TTC549 (cell line): ENCODE data around the gene C9orf78.
"Not testable (repeated sequence)": the region's sequence is repeated elsewhere in the genome, so short reads cannot be mapped to it uniquely, and the experiment has no call there.

Experiments used
- FAIRE-seq: peaks from 2 replicates; lab custom pipeline; 2012; peaks lifted over from hg19 to GRCh38; lab: Jason Lieb, UNC

Gene C9orf78

DNA sequence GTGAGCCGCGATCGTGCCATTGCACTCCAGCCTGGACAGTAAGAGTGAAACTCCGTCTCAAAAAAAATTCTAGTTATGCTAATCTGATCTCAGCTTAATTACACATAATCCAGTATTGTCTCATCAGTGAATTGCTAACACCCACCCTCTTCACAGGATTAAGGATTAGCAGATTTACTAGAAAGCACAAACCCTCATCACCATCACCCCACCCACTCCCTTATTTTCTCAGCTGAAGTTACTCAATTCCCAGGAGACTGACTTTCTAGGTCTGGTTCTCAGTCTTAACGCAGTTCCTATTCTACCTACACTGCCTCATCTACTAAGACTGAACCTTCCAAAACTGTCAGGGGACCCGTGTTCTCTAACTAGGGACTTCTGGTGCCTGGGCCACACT, 23.1 kb downstream of the C9orf78 start:
- no peak for FAIRE-seq

DNA sequence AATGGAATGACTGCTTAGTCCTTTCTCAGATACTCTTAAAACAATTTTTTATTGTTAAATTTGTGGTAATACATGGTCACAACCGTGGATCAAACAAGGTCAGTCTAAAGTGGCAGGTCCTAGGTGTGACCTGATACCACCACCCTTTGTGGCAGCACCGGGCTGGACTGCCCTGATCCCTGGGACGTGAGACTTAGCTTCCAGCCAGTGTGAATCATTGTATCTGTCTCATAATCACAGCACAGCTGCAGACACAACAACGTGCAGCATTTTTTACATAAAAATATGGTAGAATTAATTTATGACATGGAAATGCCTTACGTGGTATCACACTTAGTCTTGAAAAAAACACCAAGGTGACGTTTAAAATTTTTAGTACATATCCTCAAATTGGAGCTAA, 24.3 kb downstream of the C9orf78 start:
- no peak for FAIRE-seq

DNA sequence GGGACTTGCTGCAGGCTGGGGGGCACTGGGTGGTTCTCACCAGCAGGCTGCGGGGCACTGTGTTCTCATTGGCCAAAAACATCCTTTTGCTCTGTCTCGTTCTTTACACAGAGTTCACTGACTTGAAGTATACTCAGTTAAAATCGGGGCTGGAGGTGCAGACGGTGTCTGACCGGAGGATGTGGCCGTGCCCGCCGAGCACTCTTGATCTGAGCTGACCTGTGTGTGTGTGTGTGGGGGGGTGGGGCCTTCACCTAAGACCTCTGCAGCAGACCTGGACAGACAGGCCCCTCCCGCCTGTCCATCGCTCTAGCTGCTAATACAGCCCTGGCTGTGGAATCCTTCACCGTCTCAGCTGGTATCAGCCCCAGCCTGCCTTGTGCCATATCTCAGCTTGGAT, 25.0 kb downstream of the C9orf78 start:
- FAIRE-seq: no peak

DNA sequence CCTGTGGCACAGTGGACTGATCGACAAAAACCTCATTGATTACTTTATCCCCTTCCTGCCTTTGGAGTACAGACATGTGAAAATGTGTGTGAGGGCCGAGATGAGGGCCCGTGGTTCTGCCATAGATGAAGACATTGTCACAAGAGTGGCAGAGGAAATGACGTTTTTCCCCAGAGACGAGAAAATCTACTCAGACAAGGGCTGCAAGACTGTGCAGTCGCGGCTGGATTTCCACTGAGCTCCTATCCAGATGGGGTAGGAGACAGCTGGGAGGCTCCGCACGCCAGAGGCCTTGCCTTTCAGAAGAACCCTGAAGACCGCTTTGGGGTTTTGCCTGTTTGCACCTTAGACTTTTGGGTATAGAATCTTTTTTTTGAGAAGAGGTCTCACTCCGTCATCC, 25.7 kb downstream of the C9orf78 start:
- FAIRE-seq: no peak

DNA sequence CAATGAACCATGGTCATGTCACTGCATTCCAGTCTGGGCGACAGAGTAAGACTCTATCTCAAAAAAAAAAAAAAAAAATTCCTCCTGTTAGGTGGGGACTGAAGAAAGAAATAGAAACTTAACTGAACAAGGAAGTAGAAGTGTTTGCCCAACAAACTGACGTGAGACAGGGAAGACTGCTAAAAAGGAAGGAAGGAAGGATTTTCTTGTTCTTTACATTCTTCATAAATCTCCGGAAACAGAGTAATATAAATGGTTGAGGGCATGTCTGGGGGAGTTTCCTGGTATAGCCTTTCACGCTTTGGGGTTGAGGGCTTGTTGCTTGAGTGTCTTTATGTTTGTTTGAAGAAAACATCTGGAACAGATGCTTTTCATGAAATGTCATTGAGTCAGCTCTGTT, 29.0 kb downstream of the C9orf78 start:
- no peak for FAIRE-seq

DNA sequence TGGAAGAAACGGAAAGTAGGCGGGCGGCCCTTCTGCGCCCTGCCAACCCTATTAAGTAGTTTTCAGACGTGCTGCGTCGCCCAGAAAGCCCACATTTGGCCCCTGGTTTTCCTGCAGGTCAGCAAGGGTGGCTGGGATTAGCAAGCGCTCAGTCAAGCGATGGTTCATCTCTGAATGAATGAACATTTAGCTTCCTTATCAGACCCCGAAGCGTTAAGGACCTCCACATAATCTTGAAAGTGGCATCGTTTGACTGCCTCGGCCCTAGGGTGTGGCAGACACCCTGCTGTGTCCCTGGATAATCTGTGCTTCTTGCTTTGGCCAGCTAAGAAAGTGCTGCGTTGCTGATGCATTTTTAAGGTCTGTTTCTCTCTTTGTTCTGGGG, 31.4 kb downstream of the C9orf78 start:
- no peak for FAIRE-seq

DNA sequence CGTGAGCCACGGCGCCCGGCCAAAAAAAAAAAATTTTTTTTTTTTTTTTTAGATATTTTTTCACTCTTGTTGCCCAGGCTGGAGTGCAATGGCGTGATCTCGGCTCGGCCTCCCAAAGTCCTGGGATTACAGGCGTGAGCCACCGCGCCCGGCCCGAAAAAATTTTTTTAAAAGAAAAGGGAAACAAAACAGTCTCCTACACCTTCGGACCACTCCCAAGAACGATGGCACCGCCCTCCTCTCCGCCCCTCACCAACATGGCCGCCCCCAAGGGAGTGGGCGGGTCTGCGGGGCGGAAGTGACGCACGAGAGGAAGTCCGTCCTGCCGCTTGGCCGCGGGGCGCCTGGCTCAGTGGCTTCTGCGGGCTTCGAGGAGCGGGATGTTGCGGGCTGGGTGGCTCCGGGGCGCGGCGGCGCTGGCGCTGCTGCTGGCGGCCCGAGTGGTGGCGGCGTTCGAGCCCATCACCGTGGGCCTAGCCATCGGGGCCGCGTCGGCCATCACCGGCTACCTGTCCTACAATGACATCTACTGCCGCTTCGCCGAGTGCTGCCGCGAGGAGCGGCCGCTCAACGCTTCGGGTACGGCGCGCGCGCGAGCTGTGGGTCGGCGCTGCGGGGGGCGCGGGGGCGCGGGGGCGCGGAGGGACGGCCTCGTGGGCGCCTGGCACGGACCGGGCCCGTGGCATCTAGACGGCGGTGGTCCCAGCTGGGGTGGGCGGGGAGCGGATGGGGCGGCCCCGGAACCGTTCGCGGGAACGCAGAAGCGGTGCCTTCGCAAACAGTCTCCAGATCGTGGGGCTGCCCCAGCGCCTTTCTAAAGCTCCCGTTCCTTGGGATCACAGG, 32.0 kb downstream of the C9orf78 start, which contains the start of gene TOR1B:
Gene TOR1B, plus strand, starts transcription at position 352 of the 843 bp plus-strand sequence. Its CDS starts 29 bp downstream, at position 381.
- FAIRE-seq: no peak

DNA sequence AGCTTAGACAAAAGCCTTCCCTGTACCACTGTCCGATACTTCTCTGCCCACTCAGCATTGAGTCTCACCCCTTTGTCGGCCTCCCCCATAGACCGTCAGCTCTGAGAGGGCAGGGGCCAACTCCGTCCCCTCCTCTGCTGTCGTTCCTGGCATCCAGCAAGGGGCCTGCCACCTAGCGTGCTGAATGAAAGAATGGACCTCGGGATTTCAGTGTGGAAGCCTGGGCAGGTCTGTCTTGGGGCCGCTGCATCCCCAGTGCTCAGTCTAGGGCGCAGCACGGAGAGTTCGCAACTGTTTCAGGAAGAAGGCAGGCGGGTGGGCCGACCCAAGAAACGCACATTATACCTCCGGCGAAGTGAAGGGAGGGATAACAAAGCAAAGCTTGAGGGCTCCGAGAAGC, 33.6 kb downstream of the C9orf78 start:
- no peak for FAIRE-seq

DNA sequence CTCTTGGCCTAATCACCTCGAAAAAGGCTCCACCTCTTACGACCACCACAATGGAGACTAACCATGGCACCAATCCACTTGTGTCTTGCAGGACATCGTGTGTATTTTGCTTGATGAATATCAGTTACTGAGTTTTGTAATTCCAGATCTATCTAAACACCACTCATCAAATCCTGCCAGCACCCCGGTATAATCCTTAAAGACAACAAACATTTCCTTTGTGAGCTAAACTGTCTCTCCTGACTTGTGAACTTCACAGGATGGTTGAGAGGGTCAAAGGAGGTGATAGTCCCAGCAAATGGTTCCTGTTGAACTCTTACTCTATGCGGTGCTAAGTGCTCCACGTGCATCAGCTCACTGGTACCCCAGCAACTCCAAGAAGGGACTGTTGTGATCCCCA, 36.1 kb downstream of the C9orf78 start:
- no peak for FAIRE-seq

DNA sequence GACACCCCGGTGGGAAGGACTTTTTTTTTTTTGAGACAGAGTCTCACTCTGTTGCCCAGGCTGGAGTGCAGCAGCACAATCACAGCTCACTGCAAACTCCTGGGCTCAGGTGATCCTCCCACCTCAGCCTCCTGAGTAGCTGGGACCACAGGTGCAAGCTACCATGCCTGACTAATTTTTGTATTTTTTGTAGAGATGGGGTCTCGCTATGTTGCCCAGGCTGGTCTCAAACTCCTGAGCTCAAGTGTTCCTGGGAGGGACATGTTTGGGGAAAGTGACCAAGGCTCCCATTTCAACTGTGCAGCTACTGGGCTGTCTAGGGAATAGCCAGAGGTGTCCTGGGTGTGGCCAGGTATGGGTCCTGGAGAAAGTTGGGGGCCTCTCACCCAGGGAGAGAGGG, 39.0 kb downstream of the C9orf78 start:
- FAIRE-seq: not testable (repeated sequence)

DNA sequence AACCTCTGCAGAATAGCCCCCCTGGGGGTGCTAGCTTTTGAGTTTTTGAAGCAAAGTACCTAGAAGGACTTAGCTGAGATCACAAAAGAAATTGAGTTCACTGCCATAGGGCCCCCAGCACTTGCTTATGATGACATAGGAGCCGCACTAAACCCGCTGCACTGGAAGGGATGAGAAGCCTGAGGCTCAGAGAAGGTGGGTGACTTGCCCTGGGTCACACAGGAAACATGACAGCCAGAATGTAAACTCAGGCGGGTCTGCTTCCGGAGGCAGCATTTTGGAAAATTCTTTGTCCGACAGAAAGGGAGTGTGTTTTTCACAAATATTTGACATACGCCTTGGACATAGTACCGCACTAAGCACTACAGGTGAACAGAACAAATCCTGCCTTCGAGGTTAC, 40.5 kb downstream of the C9orf78 start:
- no peak for FAIRE-seq

DNA sequence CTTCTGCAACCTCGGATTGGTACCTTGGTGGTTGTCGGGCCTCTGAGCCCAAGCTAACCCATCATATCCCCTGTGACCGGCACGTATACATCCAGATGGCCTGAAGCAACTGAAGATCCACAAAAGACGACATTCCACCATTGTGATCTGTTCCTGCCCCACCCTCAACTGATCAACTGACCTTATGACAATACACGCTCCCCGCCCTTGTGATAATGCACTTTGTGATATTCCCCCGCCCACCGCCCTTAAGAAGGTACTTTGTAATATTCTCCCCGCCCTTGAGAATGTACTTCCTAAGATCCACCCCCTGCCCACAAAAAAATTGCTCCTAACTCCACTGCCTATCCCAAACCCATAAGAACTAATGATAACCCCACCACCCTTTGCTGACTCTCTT, 48.6 kb downstream of the C9orf78 start:
- no peak for FAIRE-seq

DNA sequence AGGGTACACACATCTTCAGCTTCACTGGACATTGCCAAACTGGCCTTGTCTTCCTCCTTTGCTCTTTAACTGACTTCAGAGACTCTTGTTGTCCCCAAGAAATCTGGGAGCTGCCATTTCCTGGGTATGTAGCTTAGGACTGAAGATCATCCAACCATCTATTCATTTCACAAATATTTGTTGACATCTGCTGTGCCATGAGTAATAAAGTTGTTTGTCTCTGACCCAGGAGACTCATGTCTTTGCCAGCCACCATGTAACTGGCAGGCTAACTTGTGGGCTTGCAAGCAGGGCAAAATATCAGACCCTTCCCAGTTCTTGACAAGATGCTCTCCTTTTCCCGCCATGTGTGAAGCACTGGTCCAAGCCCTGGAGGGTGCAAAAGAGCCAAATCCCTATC, 49.2 kb downstream of the C9orf78 start:
- no peak for FAIRE-seq

DNA sequence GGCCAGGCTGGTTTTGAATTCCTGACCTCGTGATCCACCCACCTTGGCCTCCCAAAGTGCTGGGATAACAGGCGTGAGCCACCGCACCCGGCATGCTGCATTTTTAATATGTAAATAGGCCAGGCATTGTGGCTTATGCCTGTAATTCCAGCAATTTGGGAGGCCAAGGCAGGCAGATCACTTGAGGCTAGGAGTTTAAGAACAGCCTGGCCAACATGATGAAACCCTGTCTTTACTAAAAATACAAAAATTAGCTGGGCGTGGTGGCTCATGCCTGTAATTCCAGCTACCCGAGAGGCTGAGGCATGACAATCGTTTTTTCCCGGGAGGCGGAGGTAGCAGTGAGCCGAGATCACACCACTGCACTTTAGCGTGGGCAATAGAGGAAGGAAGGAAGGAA, 50.1 kb downstream of the C9orf78 start:
- not testable (repeated sequence) for FAIRE-seq

DNA sequence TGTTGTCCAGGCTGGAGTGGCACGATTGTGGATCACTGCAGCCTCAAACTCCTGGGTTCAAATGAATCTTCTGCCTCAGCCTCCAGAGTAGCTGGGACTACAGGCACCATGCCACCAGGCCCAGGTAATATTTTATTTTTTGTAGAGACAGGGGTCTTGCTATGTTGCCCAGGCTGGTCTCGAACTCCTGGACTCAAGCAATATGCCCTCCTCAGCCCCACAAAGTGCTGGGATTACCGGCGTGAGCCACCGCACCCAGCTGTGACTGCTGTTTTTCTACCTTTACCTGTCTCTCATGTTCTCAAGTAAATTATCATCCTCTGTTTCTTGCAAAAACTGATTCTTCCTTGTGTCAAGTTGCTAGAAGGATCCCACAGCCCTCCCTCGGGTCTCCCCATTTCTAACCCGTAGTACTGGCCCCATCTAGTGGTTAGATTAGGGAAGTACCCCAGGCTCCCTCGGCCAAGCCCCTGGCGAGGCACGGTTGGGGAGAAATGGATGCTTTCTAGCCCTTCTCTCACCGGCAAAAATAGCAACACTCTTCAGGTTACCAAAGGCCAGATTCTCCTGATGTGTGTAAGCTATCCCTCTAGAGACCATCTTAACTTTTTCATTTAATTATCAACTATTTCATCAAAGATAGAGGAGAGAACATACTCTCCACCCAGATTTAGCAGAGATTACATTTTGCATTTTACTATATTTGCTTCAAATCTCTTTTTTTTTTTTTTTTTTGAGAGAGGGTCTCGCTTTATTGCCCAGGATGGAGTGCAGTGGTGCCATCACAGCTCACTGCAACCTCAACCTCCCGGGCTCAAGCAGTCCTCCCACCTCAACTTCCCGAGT, 51.3 kb downstream of the C9orf78 start:
- FAIRE-seq: no peak

DNA sequence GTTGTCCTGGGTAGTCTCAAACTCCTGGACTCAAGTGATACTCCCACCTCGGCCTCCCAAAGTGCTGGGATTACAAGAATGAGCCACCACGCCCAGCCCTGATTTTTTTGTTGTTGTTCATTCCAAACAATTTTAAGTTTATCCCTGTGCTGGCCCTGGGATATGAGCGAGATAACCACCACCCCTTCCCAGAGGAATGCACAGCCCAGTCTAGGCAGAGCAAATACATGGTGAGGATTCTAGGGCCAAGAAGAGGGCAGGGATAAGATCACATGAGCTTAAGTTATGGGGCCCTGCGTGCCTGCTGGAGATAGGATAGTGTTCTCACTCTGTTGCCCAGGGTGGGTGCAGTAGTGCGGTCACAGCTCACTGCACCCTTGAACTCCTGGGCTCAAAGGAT, 53.1 kb downstream of the C9orf78 start:
- FAIRE-seq: no peak

DNA sequence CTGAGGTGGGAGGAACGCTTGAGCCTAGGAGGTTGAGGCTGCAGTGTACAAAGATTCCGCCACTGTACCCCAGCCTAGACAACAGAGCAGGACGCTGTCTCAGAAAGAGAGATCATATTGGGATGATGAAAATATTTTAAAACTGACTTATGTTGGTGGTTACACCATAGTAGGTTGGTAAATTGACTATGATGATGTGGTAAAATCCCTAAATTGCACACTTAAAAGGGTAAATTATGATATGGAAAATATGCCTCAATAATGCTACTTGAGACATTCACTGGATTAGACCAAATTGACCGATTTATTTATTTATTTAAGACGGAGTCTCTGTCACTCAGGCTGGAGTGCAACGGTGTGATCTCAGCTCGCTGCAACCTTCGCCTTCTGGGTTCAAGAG, 53.9 kb downstream of the C9orf78 start:
- no peak for FAIRE-seq

DNA sequence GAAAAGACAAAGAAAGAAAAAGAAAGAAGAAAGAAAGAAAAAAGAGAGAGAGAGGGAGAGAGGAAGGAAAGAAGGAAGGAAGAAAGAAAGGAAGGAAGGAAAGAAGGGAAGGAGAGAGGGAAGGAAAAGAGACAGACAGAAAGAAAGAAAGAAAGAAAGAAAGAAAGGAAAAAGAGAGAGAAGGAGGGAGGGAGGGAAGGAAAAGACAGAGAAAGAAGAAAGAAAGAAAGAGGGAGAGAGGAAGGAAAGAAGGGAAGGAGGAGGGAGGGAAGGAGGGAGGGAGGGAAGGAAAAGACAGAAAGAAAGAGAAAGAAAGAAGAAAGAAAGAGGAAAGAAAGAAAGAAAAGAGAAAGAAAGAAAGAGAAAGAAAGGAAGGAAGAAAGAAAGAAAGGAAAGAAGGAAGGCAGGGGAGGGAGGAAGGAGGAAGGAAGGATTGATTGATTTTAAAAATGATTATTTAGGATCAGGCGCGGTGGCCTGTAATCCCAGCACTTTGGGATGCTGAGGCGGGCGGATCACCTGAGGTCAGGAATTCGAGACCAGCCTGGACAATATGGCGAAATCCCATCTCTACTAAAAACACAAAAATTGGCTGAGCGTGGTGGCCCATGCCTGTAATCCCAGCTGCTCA, 55.4 kb downstream of the C9orf78 start:
- FAIRE-seq: no peak

DNA sequence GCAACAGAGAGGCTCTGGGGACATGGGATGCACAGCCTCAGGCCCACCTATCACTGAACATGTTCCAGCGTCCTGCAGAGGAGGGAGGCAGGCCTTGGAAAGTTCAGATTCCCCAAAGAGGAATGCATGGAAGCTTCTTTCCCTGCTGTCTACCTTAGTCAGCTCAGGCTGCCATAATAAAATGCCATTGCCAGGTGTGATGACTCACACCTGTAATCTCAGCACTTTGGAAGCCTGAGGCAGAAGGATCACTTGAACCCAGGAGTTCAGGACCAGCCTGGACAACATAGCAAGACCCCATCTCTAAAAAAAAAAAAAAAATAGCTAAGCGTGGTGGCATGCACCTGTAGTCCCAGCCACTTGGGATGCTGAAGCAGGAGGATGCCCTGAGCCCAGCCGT, 56.6 kb downstream of the C9orf78 start:
- FAIRE-seq: no peak

DNA sequence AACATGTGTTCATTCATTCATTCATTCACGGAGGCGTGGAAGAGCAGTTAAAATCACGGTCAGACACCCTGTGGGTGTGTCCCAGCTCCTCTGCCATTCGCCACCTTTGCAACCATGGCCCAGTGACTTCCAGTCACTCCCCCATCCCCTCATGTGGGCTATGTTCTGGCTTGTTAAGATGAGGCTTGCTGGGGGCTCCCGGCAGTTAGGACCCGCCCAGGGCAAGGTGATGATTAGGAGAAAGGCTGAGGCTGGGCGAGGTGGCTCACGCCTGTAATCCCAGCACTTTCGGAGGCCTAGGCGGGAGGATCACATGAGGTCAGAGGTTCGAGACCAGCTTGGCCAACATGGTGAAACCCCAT, 57.3 kb downstream of the C9orf78 start:
- FAIRE-seq: no peak
